Fibroblast of peridontal ligament (primary cell): ENCODE measurements around the gene CCDC14.
"Not testable (repeated sequence)": the region's sequence is repeated elsewhere in the genome, so short reads cannot be mapped to it uniquely, and the experiment has no call there.

Experiments
- DNase-seq: peaks from one replicate; pipeline ENCODE4 v3.0.0-alpha.2; 2010; ENCODE audit errors: extremely low read depth

CCDC14 gene

DNA sequence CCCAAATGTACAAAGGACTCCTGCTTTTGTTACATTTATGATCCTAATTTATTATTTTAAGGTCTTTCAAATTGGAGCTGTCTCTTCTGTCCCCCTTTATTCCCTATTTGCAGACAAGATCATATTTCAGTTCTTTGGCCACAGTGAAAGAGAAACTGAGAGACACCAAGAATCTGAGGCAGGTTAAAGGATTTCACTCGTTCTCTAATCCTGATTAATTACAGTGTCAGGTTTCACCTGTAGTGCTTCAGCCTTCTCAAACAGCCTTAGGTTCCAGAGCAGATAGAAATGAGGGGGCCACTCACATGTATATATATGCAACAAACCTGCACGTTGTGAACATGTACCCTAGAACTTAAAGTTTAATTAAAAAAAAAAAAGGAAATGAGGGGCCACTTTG lies 6.2 kb upstream of the CCDC14 start:
- DNase-seq: not testable (repeated sequence)

DNA sequence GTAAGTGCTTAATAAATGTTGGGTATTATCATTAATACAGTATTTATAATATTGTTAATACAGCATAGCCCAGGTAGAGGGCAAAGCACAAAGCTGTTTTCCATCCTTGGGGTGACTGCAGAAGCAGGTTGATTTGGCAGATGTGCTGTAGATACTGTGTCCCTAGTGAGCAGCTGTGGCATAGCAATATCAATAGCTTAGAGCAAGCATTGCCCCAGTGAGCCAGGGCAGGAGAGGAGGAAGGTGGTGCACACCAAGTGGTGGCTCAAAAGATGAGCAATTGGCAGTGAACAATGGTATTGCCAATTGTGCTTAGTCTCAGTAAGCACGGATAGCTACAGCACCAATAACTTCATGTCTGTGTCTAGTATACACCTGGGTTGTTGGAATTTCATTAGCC lies 5.8 kb upstream of the CCDC14 start:
- not testable (repeated sequence) for DNase-seq

DNA sequence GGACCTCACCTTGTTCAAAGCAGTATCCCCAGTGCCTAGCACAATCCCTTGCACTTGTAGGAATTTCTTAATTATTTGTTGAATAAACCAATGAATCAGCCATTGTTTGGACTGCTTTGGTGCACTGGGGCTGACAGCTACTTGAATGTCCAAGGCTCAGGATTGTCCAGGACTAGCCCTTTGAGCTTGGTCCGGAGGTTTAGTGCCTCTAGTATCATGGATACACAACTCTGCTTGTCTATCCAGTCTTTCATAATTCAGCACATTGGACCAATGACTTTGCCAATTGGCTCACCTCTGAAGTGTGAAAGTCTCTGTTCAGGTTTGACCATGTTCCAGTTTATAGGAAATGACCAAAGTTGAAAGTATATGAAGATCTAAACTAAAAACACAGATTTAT lies 3.8 kb upstream of the CCDC14 start:
- DNase-seq: not testable (repeated sequence)

DNA sequence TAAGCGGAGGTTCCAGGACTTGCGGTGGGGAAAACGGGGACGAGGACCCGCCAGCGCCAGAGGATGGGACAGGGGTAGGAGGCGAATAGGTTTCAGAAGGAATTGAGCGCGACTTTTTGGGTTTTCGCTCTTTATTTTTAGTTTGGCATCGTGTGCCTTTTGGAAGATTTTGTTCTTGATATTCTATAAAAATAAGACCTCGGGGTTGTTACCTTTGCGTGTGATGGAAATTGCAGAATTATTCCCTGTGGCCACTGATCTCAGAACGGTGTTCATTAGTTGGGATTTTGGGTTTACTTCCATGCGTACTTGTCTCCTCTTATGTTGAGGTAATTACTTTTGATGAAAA lies 453 bp upstream of the CCDC14 start:
- DNase-seq: no peak

DNA sequence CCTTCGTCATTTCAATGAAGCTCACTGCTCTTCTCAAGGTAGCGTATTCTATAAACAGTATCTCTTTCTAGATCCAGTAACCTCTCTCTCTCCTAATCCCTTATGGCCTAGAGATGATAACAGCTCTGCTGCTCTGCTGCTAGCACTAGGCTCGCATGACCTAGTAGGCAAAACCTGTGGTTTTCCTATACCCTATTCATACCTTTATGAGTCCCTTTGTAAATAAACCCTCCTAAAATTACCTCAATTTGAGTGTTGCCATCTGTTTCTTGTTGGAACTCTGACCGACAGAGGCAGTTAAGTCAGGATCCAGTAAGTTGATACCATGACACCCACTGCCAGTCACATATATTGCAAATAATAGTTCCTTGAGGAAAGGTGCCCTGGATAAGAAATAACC lies 7.3 kb downstream of the CCDC14 start:
- DNase-seq: no peak

DNA sequence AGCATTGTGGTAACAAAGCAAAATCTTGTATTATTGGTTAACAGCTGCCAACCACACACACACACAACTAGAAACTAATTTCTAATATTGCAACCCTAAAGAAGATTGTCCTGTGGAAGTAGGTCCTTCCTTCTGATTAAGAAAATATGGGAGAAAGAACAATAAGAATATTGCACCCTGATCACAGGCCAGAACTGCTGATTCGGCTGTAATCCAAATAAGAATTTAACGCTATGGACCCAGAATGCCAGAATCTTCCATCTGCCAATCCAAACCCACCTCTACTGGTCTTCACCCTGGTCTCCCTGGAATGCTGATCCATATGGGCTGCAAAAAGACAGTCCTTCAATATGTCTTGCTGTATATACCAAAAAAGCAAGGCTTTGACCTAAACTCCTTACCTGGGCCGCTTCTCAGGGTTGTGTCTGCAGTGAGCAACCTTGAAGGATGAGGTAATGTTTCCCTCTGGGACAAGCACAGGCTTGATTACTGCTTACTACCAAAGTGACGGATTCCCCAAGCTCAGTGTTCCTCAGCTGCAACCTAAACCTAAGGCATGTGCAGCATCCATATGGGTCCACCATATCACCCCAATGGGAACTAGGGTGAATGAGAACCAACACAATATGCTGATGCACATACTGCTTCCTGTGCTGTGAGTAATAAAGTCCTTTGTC lies 8.0 kb downstream of the CCDC14 start:
- no peak for DNase-seq

DNA sequence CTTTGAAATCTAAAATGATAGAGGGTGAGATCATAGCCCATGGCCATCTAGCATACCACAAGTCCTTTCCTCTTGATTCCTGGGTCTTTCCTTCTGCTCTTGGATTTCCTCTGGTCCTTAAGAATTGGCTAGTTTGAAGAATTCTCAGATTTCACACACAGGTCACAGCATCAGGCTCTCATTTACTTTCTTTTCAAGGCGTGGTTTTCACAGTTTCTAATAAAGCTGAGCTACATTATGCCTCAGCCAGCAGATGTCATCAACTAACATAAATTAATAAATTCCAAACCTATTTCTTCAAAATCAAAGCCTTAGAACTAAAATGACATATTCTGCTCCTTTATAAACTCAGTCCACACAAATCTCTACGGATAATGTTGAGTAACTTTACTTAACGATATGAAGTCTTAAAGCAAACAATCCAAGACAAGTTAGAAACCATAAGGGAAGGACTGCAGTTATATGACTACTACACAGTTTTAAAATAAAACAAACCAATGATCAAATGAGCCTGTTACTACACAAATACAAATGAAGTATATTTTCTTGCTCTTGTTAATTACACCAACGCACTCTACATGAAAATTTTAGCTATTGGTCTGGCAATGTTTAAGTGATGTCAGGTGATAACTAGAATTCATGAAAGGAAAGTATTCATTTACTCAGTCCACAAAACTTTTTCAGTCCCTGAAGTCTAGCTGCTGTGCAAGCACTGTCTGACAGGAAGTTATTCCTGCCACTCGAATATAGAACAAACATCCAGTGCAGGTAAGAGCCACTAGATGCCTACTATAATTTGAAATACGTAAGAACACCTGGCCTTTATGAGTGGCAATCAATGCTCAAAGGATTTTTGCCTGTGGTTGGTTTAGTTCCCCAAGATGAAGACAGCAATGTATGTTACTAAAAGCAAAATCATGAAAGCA lies 9.2 kb downstream of the CCDC14 start:
- DNase-seq: peak; percentile 4

DNA sequence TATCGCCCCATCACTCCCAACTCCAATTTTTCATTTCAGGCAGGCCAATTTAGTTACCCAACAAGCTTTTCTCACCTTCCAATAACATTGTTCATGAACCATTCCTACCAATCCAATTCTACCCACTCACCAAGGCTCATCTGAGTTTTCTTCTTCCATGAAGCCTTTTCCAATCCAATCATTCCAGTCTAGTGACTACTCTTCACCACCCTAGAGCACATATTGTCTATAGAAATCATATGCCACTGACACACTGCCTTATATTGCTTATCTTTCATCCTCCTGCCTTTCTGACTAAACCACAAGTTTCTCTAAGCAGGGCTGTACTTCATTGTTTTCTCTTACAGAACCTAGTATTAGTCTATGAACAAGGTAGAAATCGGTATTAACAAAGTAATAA lies 11.4 kb downstream of the CCDC14 start:
- DNase-seq: peak; percentile 52

DNA sequence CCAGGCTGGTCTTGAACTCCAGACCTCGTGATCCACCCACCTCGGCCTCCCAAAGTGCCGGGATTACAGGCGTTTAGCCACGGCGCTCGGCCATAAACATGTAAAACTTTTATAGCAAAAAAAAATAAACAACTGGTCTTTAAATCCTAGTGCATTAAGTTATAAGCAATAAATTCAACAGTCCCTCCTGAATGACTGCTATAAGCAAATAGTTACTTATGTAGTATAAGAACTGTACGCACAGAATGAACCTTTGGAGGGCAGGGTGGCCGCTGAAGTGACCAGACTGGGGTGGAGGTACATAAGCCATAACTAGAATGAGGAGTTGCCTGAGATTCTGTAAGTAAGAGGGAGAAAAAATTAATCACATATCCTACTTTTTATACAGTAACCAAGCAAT lies 12.6 kb downstream of the CCDC14 start:
- DNase-seq: no peak

DNA sequence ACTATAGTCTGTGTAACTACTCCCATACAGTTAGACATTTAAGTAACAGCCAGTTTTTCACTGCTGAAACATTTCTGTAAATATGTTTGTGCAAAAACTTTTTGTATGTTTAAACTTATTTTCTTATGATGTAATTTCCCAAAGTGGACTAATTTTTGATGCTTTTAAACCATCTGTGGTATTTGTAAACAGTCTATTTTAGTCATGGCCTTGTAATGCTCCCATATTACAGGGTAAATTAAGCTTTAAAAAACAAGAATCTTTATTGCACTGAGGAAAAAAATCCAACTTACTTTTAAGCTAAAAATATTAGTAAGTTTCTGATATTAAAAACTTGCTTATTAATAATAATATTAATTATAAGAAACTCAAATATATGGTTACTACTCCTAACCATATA lies 13.5 kb downstream of the CCDC14 start:
- peak; percentile 6 for DNase-seq

DNA sequence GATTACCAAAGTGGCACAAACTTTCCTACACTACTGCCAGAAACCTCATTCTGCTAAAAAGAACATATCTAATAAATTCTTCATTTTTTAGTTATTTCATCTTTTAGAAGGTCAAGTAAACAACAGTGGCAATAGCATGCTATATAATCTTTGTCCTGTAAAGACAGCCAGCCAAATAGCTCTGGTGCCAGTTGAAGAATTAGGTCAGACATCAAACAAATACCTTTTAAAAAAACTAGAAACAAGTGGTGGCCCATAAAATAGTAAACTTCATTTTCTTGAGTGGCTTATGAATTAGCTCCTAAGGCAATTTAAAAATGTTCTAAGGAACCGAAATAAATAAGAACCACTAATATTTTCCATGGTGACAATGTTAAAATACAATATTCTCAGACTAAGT lies 19.5 kb downstream of the CCDC14 start:
- DNase-seq: no peak

DNA sequence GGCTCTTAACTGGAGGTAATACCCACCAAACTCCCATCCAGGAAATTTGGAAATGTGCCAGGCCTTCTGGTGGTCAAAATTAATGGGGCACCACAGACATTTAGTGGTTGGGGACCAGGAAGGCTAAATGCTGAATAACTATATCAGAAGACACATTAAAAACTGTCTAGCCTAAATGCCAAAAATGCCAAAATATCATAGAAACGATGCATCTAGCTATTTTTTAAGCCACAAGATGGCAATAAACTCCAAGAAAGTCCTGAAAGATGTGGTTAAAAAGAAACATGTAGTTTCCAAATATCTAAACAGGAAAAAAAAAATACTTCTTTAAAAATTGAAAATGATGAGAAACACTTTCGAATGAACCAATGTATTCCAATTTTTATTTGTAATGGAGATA lies 19.9 kb downstream of the CCDC14 start:
- peak; percentile 57 for DNase-seq

DNA sequence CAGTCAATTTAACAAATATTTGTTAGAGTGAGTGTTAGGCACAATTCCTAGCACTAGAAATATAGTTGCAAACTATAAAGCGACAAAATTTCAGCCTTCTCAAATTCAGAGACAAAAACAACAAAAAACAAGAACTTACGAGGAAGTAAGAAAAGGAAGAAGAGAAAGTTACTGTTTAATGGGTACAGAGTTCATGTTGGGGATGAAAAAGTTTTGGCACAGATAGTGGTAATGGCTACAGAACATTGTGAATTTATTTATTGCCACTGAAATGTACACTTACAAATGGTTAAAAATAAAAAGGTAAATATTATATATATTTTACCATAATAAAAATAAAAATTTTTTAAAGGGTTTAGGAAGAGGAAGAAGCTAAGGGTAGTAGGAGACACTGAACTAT lies 21.3 kb downstream of the CCDC14 start:
- DNase-seq: no peak

DNA sequence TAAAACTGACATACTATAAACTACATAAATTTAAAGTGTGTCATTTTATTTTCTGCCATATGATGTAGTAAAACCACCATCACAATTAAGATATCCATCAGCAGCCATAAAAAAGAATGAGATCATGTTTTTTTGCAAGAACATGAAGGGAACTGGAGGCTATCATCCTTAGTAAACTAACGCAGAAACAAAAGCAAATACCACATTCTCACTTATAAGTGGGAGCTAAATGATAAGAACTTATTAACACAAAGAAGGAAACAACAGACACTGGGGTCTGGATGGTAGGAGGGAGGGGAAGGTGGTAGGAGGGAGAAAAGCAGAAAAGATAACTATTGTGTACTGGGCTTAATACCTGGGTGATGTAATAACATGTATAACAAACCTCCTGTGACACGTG lies 24.6 kb downstream of the CCDC14 start:
- DNase-seq: no peak

DNA sequence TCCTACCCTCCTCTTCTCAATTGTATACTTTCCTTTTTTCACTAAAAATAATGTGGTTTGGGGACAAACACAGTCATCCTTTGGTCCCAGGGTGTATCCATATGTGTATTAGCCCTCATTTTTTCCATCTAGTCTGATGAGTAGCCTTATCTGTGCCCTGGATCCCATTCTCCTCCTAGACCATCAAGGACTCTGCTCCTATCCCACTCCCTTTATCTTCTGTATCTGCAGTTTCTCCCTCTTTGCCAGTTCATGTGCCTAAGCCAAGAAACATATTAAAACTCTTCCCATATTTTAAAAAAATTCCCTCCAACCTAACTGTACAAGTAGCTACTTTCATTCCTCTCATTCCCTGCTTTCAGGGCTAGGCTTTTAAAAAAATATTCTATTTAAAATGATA lies 25.2 kb downstream of the CCDC14 start:
- DNase-seq: no peak

DNA sequence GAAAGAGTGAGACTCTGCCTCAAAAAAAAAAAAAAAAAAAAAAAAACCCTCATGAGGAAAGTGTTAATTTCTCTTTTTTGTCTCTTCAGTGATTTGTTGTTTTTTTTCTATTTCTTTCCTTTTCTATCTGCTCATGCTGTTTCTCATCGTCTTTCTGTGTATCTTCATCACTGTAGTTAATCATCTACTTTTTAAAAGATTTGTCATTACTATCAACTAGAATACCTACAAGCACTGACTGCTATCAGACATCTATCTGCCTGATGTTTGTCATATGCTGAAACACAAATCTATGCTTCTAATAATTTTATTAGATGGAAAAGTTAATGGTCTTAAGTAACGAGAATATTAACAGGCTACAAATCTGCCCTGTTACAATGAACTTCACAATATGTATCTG lies 26.8 kb downstream of the CCDC14 start:
- DNase-seq: no peak

DNA sequence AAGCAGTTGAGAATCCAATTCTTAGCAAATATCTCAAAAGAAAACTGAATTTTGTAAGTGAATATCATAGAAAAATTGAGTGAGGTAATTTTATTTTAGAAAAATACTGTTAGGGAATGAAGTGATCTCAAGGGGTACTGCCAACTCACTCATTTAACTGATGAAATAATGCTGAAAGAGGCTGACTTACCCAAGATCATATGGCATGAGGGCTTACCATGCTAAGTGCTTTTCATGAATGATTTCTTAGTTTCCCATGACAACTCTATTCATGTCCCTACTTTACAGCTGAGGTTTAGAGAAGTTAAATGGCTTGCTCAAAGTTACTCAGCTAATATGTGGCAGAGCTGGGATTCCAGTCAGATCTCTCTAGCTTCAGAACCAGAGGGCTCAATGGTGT lies 30.6 kb downstream of the CCDC14 start:
- peak; percentile 52 for DNase-seq

DNA sequence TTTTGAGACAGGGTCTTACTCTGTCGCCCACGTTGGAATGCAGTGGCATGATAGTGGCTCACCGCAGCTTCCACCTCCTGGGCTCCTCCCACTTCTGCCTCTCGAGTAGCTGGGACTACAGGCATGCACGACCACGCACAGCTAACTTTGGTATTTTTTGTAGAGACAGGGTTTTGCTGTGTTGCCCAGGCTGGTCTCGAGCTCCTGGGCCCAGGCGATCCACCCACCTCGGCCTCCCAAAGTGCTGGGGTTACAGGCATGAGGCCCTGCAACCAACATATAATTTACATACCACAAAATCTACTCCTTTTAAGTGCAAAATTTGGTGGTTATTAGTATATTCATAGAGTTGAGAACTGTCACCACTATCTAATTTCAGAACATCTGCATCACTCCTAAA lies 31.7 kb downstream of the CCDC14 start:
- no peak for DNase-seq

DNA sequence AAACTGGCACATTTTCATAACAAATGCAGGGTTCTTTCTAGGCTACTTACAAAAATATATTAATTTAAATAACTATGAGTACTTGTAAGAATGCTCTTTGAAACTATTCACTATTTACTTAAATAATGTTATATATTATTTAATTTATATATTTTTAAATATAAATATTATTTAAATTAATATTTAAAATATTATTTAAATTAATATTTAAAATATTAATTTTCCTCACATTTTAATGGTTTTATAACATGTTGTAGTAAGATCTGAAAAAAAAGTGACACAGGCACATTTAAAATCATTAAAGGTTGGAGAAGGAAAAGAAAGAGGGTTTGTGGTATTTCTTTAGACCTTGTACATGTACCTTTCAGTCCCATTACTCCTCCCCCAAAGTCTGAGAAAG lies 34.6 kb downstream of the CCDC14 start:
- DNase-seq: no peak

DNA sequence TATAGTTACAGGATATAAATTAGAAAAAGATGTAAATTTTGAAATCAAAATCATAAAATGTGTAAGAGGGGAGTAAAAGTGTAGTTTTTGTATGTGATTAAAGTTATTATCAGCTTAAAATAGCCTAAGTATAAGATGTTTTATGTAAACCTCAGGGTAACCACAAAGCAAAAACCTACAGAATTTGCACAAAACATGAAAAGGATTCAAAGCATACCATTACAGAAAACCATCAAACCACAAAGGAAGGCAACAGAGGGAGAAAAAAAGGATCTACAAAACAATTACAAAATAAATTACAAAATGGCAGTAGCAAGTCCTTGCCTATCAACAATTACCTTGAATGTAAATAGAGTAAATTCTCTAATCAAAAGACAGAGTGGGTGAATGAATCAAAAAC lies 40.2 kb downstream of the CCDC14 start:
- no peak for DNase-seq

DNA sequence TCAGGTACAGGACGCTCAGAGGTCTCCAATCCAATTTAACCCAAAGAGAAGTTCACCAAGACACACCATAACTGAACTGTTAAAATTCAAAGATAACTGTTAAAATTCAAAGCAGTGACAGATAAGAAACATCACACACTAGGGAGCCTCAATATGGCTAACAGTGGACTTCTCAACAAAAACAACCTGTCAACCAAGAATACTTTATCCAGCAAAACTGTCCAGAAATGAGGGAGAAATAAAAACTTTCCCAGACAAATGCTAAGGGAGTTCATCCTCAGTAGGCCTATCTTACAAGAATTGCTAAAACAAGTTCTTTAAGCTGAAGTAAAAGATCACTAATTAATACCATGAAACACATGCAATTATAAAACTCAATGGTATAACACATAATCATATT lies 40.6 kb downstream of the CCDC14 start:
- DNase-seq: no peak

DNA sequence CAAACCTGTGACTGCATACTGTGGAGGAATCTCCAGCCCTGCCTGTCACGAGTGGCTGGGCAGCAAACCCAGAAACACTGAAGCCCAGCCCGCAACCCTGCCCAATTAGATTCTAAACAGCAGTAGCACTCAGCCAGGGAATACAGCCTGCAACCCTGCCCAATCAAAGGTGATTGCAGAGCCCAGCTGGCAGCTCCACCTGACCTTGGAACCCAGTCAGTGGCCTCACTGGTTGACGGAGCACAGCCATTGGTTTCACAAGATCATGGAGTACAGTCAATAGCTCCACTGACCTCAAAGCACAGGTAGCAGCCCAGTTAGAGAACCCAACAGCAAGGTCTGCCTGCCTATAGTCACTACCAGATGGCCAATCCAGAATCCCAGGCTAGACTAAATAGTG lies 41.7 kb downstream of the CCDC14 start:
- no peak for DNase-seq

DNA sequence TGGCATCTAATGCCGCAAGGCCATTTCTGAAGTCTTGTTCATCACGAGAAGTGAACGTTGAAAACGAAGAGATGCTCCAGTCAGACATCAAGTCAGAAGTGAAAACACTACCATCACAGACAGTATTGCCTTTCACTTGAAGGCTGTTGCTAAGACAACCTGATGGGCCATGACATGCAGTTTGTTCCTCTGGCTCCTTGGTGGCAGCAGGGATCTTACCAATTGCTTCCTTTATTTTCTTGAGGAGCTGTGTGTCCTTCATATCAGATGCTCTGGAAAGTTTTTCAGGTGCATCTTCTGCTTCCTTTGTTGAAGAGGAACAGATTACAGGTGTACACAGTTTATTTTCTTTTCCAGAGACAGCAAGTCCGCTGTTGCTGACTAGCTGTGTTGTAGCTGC lies 46.2 kb downstream of the CCDC14 start:
- DNase-seq: no peak

DNA sequence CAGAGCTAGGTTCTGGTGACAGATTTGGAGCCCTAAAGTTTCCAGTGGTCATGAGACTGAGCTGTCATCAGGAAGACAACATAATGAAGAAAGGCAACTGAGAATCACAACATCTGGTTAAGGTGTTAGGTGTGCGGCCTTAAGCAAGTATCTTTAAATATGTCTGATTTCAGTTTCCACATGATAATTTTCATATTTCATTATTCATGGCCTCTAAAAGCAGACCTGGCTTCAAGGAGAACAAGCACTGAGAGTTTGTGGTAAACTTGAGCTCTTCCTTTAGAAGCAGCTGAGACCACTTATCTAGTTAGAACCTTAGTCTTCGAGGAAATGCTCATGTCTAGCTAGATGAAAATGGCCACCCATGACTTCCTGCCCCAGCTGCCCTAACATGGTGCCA lies 51.2 kb downstream of the CCDC14 start:
- DNase-seq: no peak
